Brain microvascular endothelial cell (primary cell): Measurements from ENCODE around the gene OLFML1.

Experiments used
- DNase-seq: peaks from one replicate; pipeline ENCODE4 v3.0.0-alpha.2; 2020
- H3K27ac ChIP-seq: fragments of 250-450 bp; sonication (Bioruptor Pico); 2 replicates; pipeline ENCODE4 v1.5.1; 2020; ENCODE audit warnings: mild to moderate bottlenecking, moderate library complexity
- H3K27me3 ChIP-seq: fragments of 250-450 bp; sonication (Bioruptor Pico); replicated peaks from 2 replicates; pipeline ENCODE4 v1.5.1; 2020; ENCODE audit warnings: mild to moderate bottlenecking
- H3K36me3 ChIP-seq: fragments of 250-450 bp; sonication (Bioruptor Pico); replicated peaks from 2 replicates; pipeline ENCODE4 v1.5.1; 2020; ENCODE audit warnings: mild to moderate bottlenecking
- H3K4me3 ChIP-seq: 2 replicates; pipeline ENCODE4 v1.5.1; 2011; ENCODE audit warnings: low read depth, mild to moderate bottlenecking, control low read depth, low read length, moderate library complexity
- CTCF ChIP-seq: IDR thresholded peaks from 2 replicates; pipeline ENCODE4 v1.5.1; 2011; ENCODE audit warnings: low read depth, mild to moderate bottlenecking, moderate library complexity, low read length, control low read depth, inconsistent platforms; ENCODE audit errors: missing control alignments
- in situ Hi-C: cut with HindIII; loops from 2 replicates; pipeline ENCODE4 v1.10.0; 2017; ENCODE audit warnings: low sequenced_read_pairs, low pct_ligation_motif_present

Gene OLFML1

GRCh38 chr11:7518811-7519562 lies 33.7 kb downstream of the OLFML1 start:
- in situ Hi-C loops: no loop called here
- no peak for DNase-seq

GRCh38 chr11:7520011-7520942 lies 35.0 kb downstream of the OLFML1 start:
- in situ Hi-C loops: no loop called here
- no peak for DNase-seq
- TF ChIP-seq CTCF: no peak
- no peaks in the 10 kb centered on the region for H3K36me3 ChIP-seq
- peaks cover 2% of the 10 kb centered on the region for H3K27me3 ChIP-seq
- no peak overlapping the region for H3K27ac ChIP-seq
- H3K4me3 ChIP-seq: no peak overlapping the region

More at GRCh38 chr11:7518811-7519562, 33.7 kb downstream of the OLFML1 start:
- no peak for TF ChIP-seq CTCF
- peaks cover 11% of the 10 kb centered on the region for H3K27me3 ChIP-seq
- no peak overlapping the region for H3K27ac ChIP-seq
- no peaks in the 10 kb centered on the region for H3K36me3 ChIP-seq
- H3K4me3 ChIP-seq: no peak overlapping the region

- in situ Hi-C loops: no loop called here
- Histone ChIP-seq H3K36me3 (no peaks in the 10 kb centered on the region), H3K27me3 (no peaks in the 10 kb centered on the region), H3K27ac (no peak overlapping the region), H3K4me3 (no peak overlapping the region)
- TF ChIP-seq CTCF: no peak
- DNase-seq: no peak
These were observed 35.7 kb downstream of the OLFML1 start for GRCh38 chr11:7520981-7521487.

- DNase-seq: no peak
- Histone ChIP-seq H3K4me3 (no peak overlapping the region), H3K36me3 (no peaks in the 10 kb centered on the region), H3K27me3 (no peaks in the 10 kb centered on the region), H3K27ac (no peak overlapping the region)
- no peak for TF ChIP-seq CTCF
- in situ Hi-C loops: no loop called here
These were observed 36.8 kb downstream of the OLFML1 start for GRCh38 chr11:7522121-7522520.

- Histone ChIP-seq H3K4me3 (no peak overlapping the region), H3K36me3 (no peaks in the 10 kb centered on the region), H3K27ac (no peak overlapping the region), H3K27me3 (no peaks in the 10 kb centered on the region)
- in situ Hi-C loops: no loop called here
- DNase-seq: no peak
- no peak for TF ChIP-seq CTCF
These were observed 37.2 kb downstream of the OLFML1 start for GRCh38 chr11:7522546-7522945.
